Measurements from ENCODE around the gene ABHD6.

ABHD6 gene

GRCh38 chr3:58206406-58207011, 31.1 kb upstream of the ABHD6 start:
- H3K4me3 ChIP-seq (ENCODE audit: low read depth, low read length): no peak overlapping the region
- no peak for TF ChIP-seq CTCF (conservative IDR thresholded peaks at IDR 0.05; ENCODE audit: low read depth, low read length)
- peak; percentile 27 for DNase-seq (ENCODE audit: low read depth)

GRCh38 chr3:58207954-58208353, 29.6 kb upstream of the ABHD6 start:
- DNase-seq (ENCODE audit: low read depth): no peak
- no peak overlapping the region for H3K4me3 ChIP-seq (ENCODE audit: low read depth, low read length)
- no peak for TF ChIP-seq CTCF (conservative IDR thresholded peaks at IDR 0.05; ENCODE audit: low read depth, low read length)

- TF ChIP-seq CTCF (conservative IDR thresholded peaks at IDR 0.05; ENCODE audit: low read depth, low read length): no peak
- no peak overlapping the region for H3K4me3 ChIP-seq (ENCODE audit: low read depth, low read length)
- DNase-seq (ENCODE audit: low read depth): no peak
Measured at GRCh38 chr3:58209933-58210332, 27.7 kb upstream of the ABHD6 start.

GRCh38 chr3:58210761-58211460, 26.7 kb upstream of the ABHD6 start, which contains the start of gene DNASE1L3:
TSS of gene DNASE1L3 (minus strand) at chr3:58210972. CDS start at chr3:58210906, 66 bp downstream.
- no peak for TF ChIP-seq CTCF (conservative IDR thresholded peaks at IDR 0.05; ENCODE audit: low read depth, low read length)
- peak; percentile 27 for DNase-seq (ENCODE audit: low read depth)
- H3K4me3 ChIP-seq (ENCODE audit: low read depth, low read length): no peak within 1 kb of the TSS

GRCh38 chr3:58214484-58215316, 22.9 kb upstream of the ABHD6 start:
- no peak for TF ChIP-seq CTCF (conservative IDR thresholded peaks at IDR 0.05; ENCODE audit: low read depth, low read length)
- peak; percentile 40 for DNase-seq (ENCODE audit: low read depth)
- no peak overlapping the region for H3K4me3 ChIP-seq (ENCODE audit: low read depth, low read length)

GRCh38 chr3:58215317-58216025, 22.1 kb upstream of the ABHD6 start:
- DNase-seq (ENCODE audit: low read depth): no peak
- no peak overlapping the region for H3K4me3 ChIP-seq (ENCODE audit: low read depth, low read length)
- TF ChIP-seq CTCF (conservative IDR thresholded peaks at IDR 0.05; ENCODE audit: low read depth, low read length): no peak
